HUES6 (cell line): ENCODE data around the gene PCDHA8.
"Not testable (repeated sequence)": the region's sequence is repeated elsewhere in the genome, so short reads cannot be mapped to it uniquely, and the experiment has no call there.

Experiments
- H3K27ac ChIP-seq: 2 replicates; pipeline ENCODE4 v1.7.0; 2013; ENCODE audit warnings: low read depth, mild to moderate bottlenecking, low read length, inconsistent platforms
- H3K27me3 ChIP-seq: 2 replicates; pipeline ENCODE4 v1.6.1; 2013; ENCODE audit warnings: low read length; ENCODE audit not compliant: control insufficient read depth, insufficient read depth
- H3K36me3 ChIP-seq: 2 replicates; pipeline ENCODE4 v1.6.1; 2013; ENCODE audit warnings: low read length; ENCODE audit not compliant: control insufficient read depth, insufficient read depth
- H3K4me1 ChIP-seq: 2 replicates; pipeline ENCODE4 v1.6.1; 2013; ENCODE audit warnings: low read length; ENCODE audit not compliant: control insufficient read depth, insufficient read depth
- H3K4me3 ChIP-seq: 2 replicates; pipeline ENCODE4 v1.5.1; 2013; ENCODE audit warnings: low read depth, low read length
- H3K9ac ChIP-seq: one replicate; pipeline ENCODE4 v1.6.1; 2013; ENCODE audit warnings: mild to moderate bottlenecking, low read length
- H3K9me3 ChIP-seq: 2 replicates; pipeline ENCODE4 v1.6.1; 2013; ENCODE audit warnings: low read depth, low read length; ENCODE audit not compliant: control insufficient read depth, insufficient read depth

PCDHA8 gene

GRCh38 chr5:140840978-140841962, at the start of gene PCDHA8:
Gene PCDHA8, plus strand, starts transcription at chr5:140841187. Its CDS starts 135 bp downstream, at chr5:140841322.
- no peaks in the 10 kb centered on the region for H3K27me3 ChIP-seq
- H3K9ac ChIP-seq = no peak within 1 kb of the TSS
- no peak within 1 kb of the TSS for H3K27ac ChIP-seq
- peak within 1 kb of the TSS; percentile 42 for H3K4me3 ChIP-seq
- peaks cover 5% of the 10 kb centered on the region for H3K9me3 ChIP-seq
- H3K4me1 ChIP-seq = no peaks in the 10 kb centered on the region
- peaks cover 1% of the 10 kb centered on the region; the same call in 1 of the 2 replicates for H3K36me3 ChIP-seq

GRCh38 chr5:140794595-140795258, 46.3 kb upstream of the PCDHA8 start, which contains the start of gene PCDHA2:
Gene PCDHA2, plus strand, starts transcription at chr5:140794852.
- Histone ChIP-seq H3K27me3 (no peaks in the 10 kb centered on the region), H3K27ac (no peak within 1 kb of the TSS), H3K4me3 (peak within 1 kb of the TSS; percentile 71), H3K4me1 (no peaks in the 10 kb centered on the region), H3K36me3 (peaks cover 4% of the 10 kb centered on the region; the same call in 1 of the 2 replicates), H3K9ac (peak within 1 kb of the TSS; percentile 40), H3K9me3 (peaks cover 20% of the 10 kb centered on the region)

GRCh38 chr5:140795259-140795641, 45.7 kb upstream of the PCDHA8 start:
- H3K4me3 ChIP-seq = peak overlapping the region; percentile 71
- H3K9ac ChIP-seq = peak overlapping the region; percentile 40
- peaks cover 20% of the 10 kb centered on the region for H3K9me3 ChIP-seq
- H3K27ac ChIP-seq = no peak overlapping the region
- H3K27me3 ChIP-seq = no peaks in the 10 kb centered on the region
- H3K36me3 ChIP-seq = peaks cover 4% of the 10 kb centered on the region; the same call in 1 of the 2 replicates
- no peaks in the 10 kb centered on the region for H3K4me1 ChIP-seq

- H3K36me3 ChIP-seq, H3K4me1 ChIP-seq, H3K4me3 ChIP-seq, H3K27me3 ChIP-seq, H3K9ac ChIP-seq, H3K27ac ChIP-seq: not testable (repeated sequence)
- peaks cover 18% of the 10 kb centered on the region for H3K9me3 ChIP-seq
Observed at GRCh38 chr5:140796072-140796717, 44.8 kb upstream of the PCDHA8 start.

- no peak overlapping the region for H3K9ac ChIP-seq
- H3K9me3 ChIP-seq = peaks cover 19% of the 10 kb centered on the region
- no peak overlapping the region for H3K27ac ChIP-seq
- H3K4me1 ChIP-seq = no peaks in the 10 kb centered on the region
- H3K4me3 ChIP-seq = no peak overlapping the region
- H3K27me3 ChIP-seq = no peaks in the 10 kb centered on the region
- peaks cover 4% of the 10 kb centered on the region; the same call in 1 of the 2 replicates for H3K36me3 ChIP-seq
Observed at GRCh38 chr5:140796718-140797095, 44.3 kb upstream of the PCDHA8 start.

- Histone ChIP-seq H3K27ac (no peak within 1 kb of the TSS), H3K27me3 (no peaks in the 10 kb centered on the region), H3K36me3 (peaks cover 6% of the 10 kb centered on the region; the same call in 1 of the 2 replicates), H3K9ac (no peak within 1 kb of the TSS), H3K9me3 (peaks cover 27% of the 10 kb centered on the region), H3K4me3 (peak within 1 kb of the TSS; percentile 27; the same call in 1 of the 2 replicates), H3K4me1 (no peaks in the 10 kb centered on the region)
Observed at GRCh38 chr5:140800816-140801493, 40.0 kb upstream of the PCDHA8 start, which contains the start of gene PCDHA3. Gene PCDHA3, plus strand, starts transcription at chr5:140801057.

- Histone ChIP-seq H3K36me3 (peaks cover 6% of the 10 kb centered on the region; the same call in 1 of the 2 replicates), H3K27ac (no peak overlapping the region), H3K9me3 (peaks cover 23% of the 10 kb centered on the region), H3K4me1 (no peaks in the 10 kb centered on the region), H3K27me3 (no peaks in the 10 kb centered on the region), H3K4me3 (peak overlapping the region; percentile 27; the same call in 1 of the 2 replicates), H3K9ac (no peak overlapping the region)
Observed at GRCh38 chr5:140801494-140801841, 39.5 kb upstream of the PCDHA8 start.

GRCh38 chr5:140802381-140802780, 38.6 kb upstream of the PCDHA8 start:
- not testable (repeated sequence) for H3K36me3 ChIP-seq, H3K27ac ChIP-seq, H3K27me3 ChIP-seq, H3K9ac ChIP-seq, H3K4me1 ChIP-seq, H3K4me3 ChIP-seq
- H3K9me3 ChIP-seq = peaks cover 18% of the 10 kb centered on the region

GRCh38 chr5:140802781-140803271, 38.2 kb upstream of the PCDHA8 start:
- H3K9me3 ChIP-seq = peaks cover 18% of the 10 kb centered on the region
- no peaks in the 10 kb centered on the region for H3K4me1 ChIP-seq
- no peak overlapping the region for H3K4me3 ChIP-seq
- peaks cover 3% of the 10 kb centered on the region; the same call in 1 of the 2 replicates for H3K36me3 ChIP-seq
- H3K27me3 ChIP-seq = no peaks in the 10 kb centered on the region
- H3K9ac ChIP-seq = no peak overlapping the region
- H3K27ac ChIP-seq = no peak overlapping the region
